ENCODE results near the gene RBM45. TPM values are rescaled to one million over a fixed set of nuclear protein-coding genes. Genes with fewer than 3 reads are reported as not detected.
A peak's percentile ranks its signal among the peaks of the same experiment; 100 is the strongest.

RBM45 gene
- total RNA-seq, 4 donors from 2014 or later: 1.6 to 13.2 (median 8.4) TPM

GRCh38 chr2:178109813-178110212, 2.4 kb upstream of the RBM45 start:
- Histone ChIP-seq H3K9me3 (no peaks in the 10 kb centered on the region), H3K27ac (no peak overlapping the region), H3K4me1 (peaks cover 0 to 25% (median 13%) of the 10 kb centered on the region in 3 donors), H3K4me3 (no peak overlapping the region), H3K27me3 (peaks cover 0 to 8% (median 0%) of the 10 kb centered on the region in 4 donors), H3K36me3 (no peaks in the 10 kb centered on the region)
- intact Hi-C loops (cut with DNase I): loop anchor here (10.0 kb wide), 1 partner anchor 305 kb away; no protein-coding TSS in a partner anchor
- no peak for DNase-seq
- WGBS, 2 donors: 5 to 14% methylated on average over 1 of the region's 1 CpG
- no peak for TF ChIP-seq POLR2A (IDR thresholded peaks at IDR 0.05)
- TF ChIP-seq, protein P1, sequence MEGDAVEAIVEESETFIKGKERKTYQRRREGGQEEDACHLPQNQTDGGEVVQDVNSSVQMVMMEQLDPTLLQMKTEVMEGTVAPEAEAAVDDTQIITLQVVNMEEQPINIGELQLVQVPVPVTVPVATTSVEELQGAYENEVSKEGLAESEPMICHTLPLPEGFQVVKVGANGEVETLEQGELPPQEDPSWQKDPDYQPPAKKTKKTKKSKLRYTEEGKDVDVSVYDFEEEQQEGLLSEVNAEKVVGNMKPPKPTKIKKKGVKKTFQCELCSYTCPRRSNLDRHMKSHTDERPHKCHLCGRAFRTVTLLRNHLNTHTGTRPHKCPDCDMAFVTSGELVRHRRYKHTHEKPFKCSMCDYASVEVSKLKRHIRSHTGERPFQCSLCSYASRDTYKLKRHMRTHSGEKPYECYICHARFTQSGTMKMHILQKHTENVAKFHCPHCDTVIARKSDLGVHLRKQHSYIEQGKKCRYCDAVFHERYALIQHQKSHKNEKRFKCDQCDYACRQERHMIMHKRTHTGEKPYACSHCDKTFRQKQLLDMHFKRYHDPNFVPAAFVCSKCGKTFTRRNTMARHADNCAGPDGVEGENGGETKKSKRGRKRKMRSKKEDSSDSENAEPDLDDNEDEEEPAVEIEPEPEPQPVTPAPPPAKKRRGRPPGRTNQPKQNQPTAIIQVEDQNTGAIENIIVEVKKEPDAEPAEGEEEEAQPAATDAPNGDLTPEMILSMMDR (IDR thresholded peaks at IDR 0.05): peak in 4 of 6 experiments; percentile 41 to 60 (median 48)

DNA sequence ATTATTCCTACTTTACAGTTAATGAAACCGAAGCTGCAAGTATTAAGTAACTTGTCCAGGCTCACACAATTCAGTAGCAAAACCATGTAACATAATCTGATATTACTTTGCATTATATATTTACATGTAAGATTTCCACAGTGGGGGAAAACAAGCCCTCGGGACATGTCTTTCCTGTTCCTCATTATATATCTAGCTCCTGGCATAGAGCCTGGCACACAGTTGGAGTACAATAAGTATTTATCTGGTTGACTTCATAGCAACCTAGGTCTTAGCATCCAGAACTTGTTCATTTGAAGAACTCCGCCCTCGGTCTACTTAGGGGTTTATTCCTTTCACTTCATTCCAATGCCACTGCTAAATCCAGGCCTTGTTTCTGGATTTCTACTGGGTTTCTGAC, 1.6 kb upstream of the RBM45 start:
- no peak for DNase-seq
- no peaks in the 10 kb centered on the region for H3K9me3 ChIP-seq
- no peaks in the 10 kb centered on the region for H3K36me3 ChIP-seq
- TF ChIP-seq POLR2A (IDR thresholded peaks at IDR 0.05): no peak
- TF ChIP-seq, protein P1 (IDR thresholded peaks at IDR 0.05): no peak
- WGBS, 2 donors: 66% methylated on average over 4 of the region's 4 CpGs
- no peak overlapping the region for H3K27ac ChIP-seq
- H3K4me3 ChIP-seq: no peak overlapping the region
- intact Hi-C loops (cut with DNase I): loop anchor here (10.0 kb wide), 1 partner anchor 304 kb away; no protein-coding TSS in a partner anchor
- H3K27me3 ChIP-seq: peaks cover 0 to 8% (median 0%) of the 10 kb centered on the region in 4 donors
- H3K4me1 ChIP-seq: peaks cover 0 to 25% (median 13%) of the 10 kb centered on the region in 3 donors

DNA sequence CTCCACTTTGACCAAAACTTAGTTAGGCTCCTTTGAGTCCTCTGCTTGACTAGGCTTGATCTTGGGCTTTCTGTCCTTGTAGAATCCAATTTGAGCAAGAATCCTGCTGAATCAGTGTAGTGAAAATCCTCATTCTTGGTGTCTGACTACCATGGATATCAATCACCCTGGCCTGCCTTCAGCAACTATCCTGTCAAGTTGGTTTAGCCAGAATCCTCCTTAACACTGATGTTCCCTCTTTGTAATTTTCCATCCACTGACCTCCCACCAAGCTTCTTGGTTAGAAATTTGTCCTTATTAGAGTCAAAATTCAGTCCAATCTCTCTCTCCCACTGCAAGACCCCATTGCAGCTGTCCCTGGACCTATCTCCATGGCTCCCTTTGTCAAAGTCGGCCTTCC, 494 bp upstream of the RBM45 start:
- Histone ChIP-seq H3K27me3 (peaks cover 0 to 8% (median 0%) of the 10 kb centered on the region in 4 donors), H3K9me3 (no peaks in the 10 kb centered on the region), H3K4me3 (peak overlapping the region in 3 of 4 donors; percentile 67 to 85 (median 82)), H3K4me1 (peaks cover 0 to 25% (median 13%) of the 10 kb centered on the region in 3 donors), H3K36me3 (peaks cover 0 to 7% (median 0%) of the 10 kb centered on the region in 3 donors), H3K27ac (peak overlapping the region; percentile 64 to 81 (median 80))
- no peak for TF ChIP-seq POLR2A (IDR thresholded peaks at IDR 0.05)
- TF ChIP-seq, protein P1 (IDR thresholded peaks at IDR 0.05): no peak
- 75 to 77% methylated on average over 1 of the region's 1 CpG for WGBS, 2 donors
- intact Hi-C loops (cut with DNase I): loop anchor here (10.0 kb wide), 1 partner anchor 303 kb away; no protein-coding TSS in a partner anchor
- DNase-seq: no peak

- 72 to 83% methylated on average over 2 of the region's 2 CpGs for WGBS, 2 donors
- DNase-seq: no peak
- intact Hi-C loops (cut with DNase I): loop anchor here (10.0 kb wide), 1 partner anchor 300 kb away; no protein-coding TSS in a partner anchor
- peaks cover 0 to 30% (median 0%) of the 10 kb centered on the region in 3 donors for H3K36me3 ChIP-seq
- H3K4me1 ChIP-seq: peaks cover 0 to 25% (median 13%) of the 10 kb centered on the region in 3 donors
- H3K9me3 ChIP-seq: no peaks in the 10 kb centered on the region
- TF ChIP-seq, protein P1 (IDR thresholded peaks at IDR 0.05): no peak
- no peak for TF ChIP-seq POLR2A (IDR thresholded peaks at IDR 0.05)
- no peaks in the 10 kb centered on the region for H3K27me3 ChIP-seq
- H3K4me3 ChIP-seq: no peak overlapping the region
- H3K27ac ChIP-seq: no peak overlapping the region
These were observed 2.2 kb downstream of the RBM45 start for GRCh38 chr2:178114462-178114861.

DNA sequence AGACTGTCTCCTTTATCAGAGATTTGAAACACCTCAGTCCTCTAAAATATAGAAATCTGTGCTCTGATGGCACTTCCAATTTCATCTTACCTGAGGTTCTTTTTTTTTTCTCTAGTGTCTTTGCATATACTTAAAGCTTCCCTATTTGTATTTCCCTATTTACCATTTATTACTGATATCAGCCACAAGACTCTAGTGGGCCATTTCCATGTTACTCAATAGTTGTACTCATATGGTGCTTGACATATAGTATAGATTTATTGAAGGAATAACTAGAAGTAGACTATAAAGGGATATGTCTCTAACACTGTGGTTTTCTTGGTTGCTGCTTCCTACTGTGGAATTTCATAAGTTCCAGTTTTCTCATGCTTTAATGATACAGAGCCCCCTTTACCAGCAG, 3.0 kb downstream of the RBM45 start:
- no peak overlapping the region for H3K4me3 ChIP-seq
- intact Hi-C loops (cut with DNase I): loop anchor here (10.0 kb wide), 1 partner anchor 300 kb away; no protein-coding TSS in a partner anchor
- no peak overlapping the region for H3K27ac ChIP-seq
- H3K9me3 ChIP-seq: no peaks in the 10 kb centered on the region
- H3K27me3 ChIP-seq: no peaks in the 10 kb centered on the region
- DNase-seq: no peak
- peaks cover 0 to 25% (median 13%) of the 10 kb centered on the region in 3 donors for H3K4me1 ChIP-seq
- H3K36me3 ChIP-seq: peaks cover 0 to 38% (median 0%) of the 10 kb centered on the region in 3 donors
- TF ChIP-seq, protein P1 (IDR thresholded peaks at IDR 0.05): no peak
- TF ChIP-seq POLR2A (IDR thresholded peaks at IDR 0.05): no peak

All from esophagus squamous epithelium (tissue), 5 donors.